Neural cell (in vitro differentiated cells): ENCODE results near the gene ABHD17C. TPM values are rescaled to one million over a fixed set of nuclear protein-coding genes. Genes with fewer than 3 reads are reported as not detected.

ENCODE experiments used
- H2AFZ ChIP-seq: fragments of 200-600, 300-800 bp; sonication (generic), shearing (Covaris generic); 2 replicates; pipeline ENCODE4 v1.6.0; 2014; ENCODE audit warnings: low read depth, mild to moderate bottlenecking, antibody characterized with exemption, low read length, moderate library complexity
- H3F3A ChIP-seq: fragments of 200-600 bp; shearing (Covaris generic); 2 replicates; pipeline ENCODE4 v1.6.1; 2016; ENCODE audit warnings: mild to moderate bottlenecking, moderate library complexity, mixed read lengths, antibody characterized with exemption, low read length; ENCODE audit not compliant: insufficient read depth, poor library complexity, severe bottlenecking
- H3K27ac ChIP-seq: fragments of 200-600, 300-800 bp; sonication (generic), shearing (Covaris generic); 2 replicates; pipeline ENCODE4 v1.5.1; 2014; ENCODE audit warnings: mild to moderate bottlenecking, low read length, moderate library complexity
- H3K27me3 ChIP-seq: fragments of 300-800, 200-600 bp; sonication (generic), shearing (Covaris generic); 2 replicates; pipeline ENCODE4 v1.6.0; 2014; ENCODE audit warnings: mild to moderate bottlenecking, low read depth, low read length, moderate library complexity; ENCODE audit not compliant: insufficient read depth
- H3K36me3 ChIP-seq: fragments of 300-800, 200-600 bp; sonication (generic), shearing (Covaris generic); 2 replicates; pipeline ENCODE4 v1.5.1; 2014; ENCODE audit warnings: mild to moderate bottlenecking, antibody characterized with exemption, low read length, moderate library complexity; ENCODE audit not compliant: insufficient read depth
- H3K4me2 ChIP-seq: fragments of 300-800, 200-600 bp; sonication (generic), shearing (Covaris generic); 2 replicates; pipeline ENCODE4 v1.6.0; 2014; ENCODE audit warnings: mild to moderate bottlenecking, low read length
- H3K4me3 ChIP-seq: fragments of 300-800, 200-600 bp; sonication (generic), shearing (Covaris generic); 2 replicates; pipeline ENCODE4 v1.5.1; 2014; ENCODE audit warnings: mild to moderate bottlenecking, low read length, moderate library complexity
- H3K79me2 ChIP-seq: fragments of 200-600 bp; shearing (Covaris generic); replicated peaks from 2 replicates; pipeline ENCODE4 v1.6.0; 2014; ENCODE audit warnings: mild to moderate bottlenecking, low read length, moderate library complexity; ENCODE audit not compliant: insufficient read depth
- H3K9ac ChIP-seq: fragments of 300-800, 200-600 bp; sonication (generic), shearing (Covaris generic); 2 replicates; pipeline ENCODE4 v1.6.1; 2016; ENCODE audit warnings: mild to moderate bottlenecking, low read length, mixed read lengths
- H3K9me2 ChIP-seq: fragments of 200-600 bp; shearing (Covaris generic); 2 replicates; pipeline ENCODE4 v1.6.1; 2016; ENCODE audit warnings: mild to moderate bottlenecking, low read length, mixed read lengths; ENCODE audit not compliant: insufficient read depth
- H3K9me3 ChIP-seq: fragments of 200-600, 300-800 bp; sonication (generic), shearing (Covaris generic); 2 replicates; pipeline ENCODE4 v1.6.1; 2016; ENCODE audit warnings: mild to moderate bottlenecking, mixed run types, low read length, moderate library complexity, mixed read lengths
- H4K20me1 ChIP-seq: fragments of 200-600 bp; shearing (Covaris generic); 2 replicates; pipeline ENCODE4 v1.6.1; 2016; ENCODE audit warnings: mild to moderate bottlenecking, mixed run types; ENCODE audit not compliant: insufficient read depth
- CTCF ChIP-seq: fragments of 450-650 bp; IDR thresholded peaks from 2 replicates; pipeline ENCODE4 v1.5.1; 2014; ENCODE audit warnings: antibody characterized with exemption, mild to moderate bottlenecking, moderate library complexity; ENCODE audit not compliant: poor library complexity, severe bottlenecking
- EP300 ChIP-seq: fragments of 450-650 bp; conservative IDR thresholded peaks from 2 replicates; pipeline ENCODE4 v1.6.1; 2014; ENCODE audit warnings: antibody characterized with exemption, mild to moderate bottlenecking, moderate library complexity; ENCODE audit not compliant: poor library complexity, severe bottlenecking
- EZH2 ChIP-seq: fragments of 200-600, 300-800 bp; shearing (Covaris generic), sonication (generic); IDR thresholded peaks from 2 replicates; pipeline ENCODE4 v1.6.1; 2014; ENCODE audit warnings: antibody characterized with exemption, low read length, borderline replicate concordance, mild to moderate bottlenecking; ENCODE audit not compliant: insufficient read depth, poor library complexity, severe bottlenecking
- MXI1 ChIP-seq: fragments of 450-650 bp; conservative IDR thresholded peaks from 2 replicates; pipeline ENCODE4 v1.6.1; 2014; ENCODE audit warnings: antibody characterized with exemption, mild to moderate bottlenecking; ENCODE audit not compliant: poor library complexity, severe bottlenecking
- POLR2AphosphoS5 ChIP-seq: IDR thresholded peaks from 2 replicates; pipeline ENCODE4 v1.6.1; 2012
- RAD21 ChIP-seq: fragments of 450-650 bp; conservative IDR thresholded peaks from 2 replicates; pipeline ENCODE4 v1.6.1; 2014; ENCODE audit warnings: antibody characterized with exemption, mild to moderate bottlenecking, moderate library complexity
- SMC3 ChIP-seq: fragments of 450-650 bp; conservative IDR thresholded peaks from 2 replicates; pipeline ENCODE4 v1.6.1; 2014; ENCODE audit warnings: antibody characterized with exemption, mild to moderate bottlenecking, moderate library complexity; ENCODE audit not compliant: poor library complexity
- TAF1 ChIP-seq: IDR thresholded peaks from 2 replicates; pipeline ENCODE4 v1.6.1; 2012; ENCODE audit warnings: low read depth
- polyA plus RNA-seq: library from polyadenylated mRNA; depleted of rRNA; stranded (reverse); fragments of >200 nt; gene quantifications from 2 replicates; pipeline ENCODE4 v1.2.3, GENCODE V29; 2014
- TF ChIP-seq, protein P1 (sequence below): IDR thresholded peaks from 2 replicates; pipeline ENCODE4 v1.6.1; 2012; ENCODE audit warnings: borderline replicate concordance

Gene ABHD17C
- polyA plus RNA-seq, 1 donor from 2014 or later = 18.3 TPM

DNA sequence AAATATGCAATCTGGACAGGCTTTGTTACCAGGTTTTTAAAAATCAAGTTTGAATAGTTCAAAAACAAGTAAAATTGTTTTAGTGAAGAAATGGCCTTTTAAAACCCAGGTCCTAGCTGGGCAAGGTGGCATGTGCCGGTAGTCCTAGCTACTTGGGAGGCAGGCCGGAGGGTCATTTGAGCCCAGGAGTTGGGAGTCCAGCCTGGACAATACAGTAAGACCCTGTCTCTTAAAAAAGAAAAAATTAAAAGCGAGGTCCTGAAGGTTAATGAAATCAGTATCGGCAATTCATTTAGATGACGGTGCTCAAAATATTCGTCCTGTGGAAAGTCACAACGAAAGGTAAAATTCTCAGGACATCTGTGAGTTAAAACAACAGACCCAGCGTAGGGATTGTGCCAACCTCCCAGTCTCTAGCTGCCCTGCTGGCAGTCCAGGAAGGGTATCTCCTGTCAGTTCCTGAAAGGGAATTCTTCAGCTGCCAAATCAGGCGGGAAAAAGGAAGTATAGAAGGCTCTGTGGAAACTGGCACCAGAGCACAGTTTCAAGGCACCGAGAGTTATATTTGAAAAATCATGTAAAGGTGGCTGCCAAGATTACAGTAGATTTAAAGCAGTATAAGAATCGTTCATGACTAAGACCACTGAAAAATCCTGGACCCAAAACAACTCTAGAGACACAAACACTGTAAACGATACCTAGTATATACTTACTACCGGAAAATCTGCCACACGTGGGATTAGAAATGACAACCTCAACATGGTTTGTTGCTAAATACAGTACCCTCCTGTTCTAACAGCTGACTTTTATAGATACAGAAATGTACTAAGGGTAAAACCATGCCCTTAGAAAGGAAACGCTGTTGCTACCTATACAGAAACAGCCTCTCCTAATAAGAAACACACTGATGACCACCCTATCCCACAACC, 1.2 kb upstream of the ABHD17C start:
- Histone ChIP-seq H3K4me2 (peak overlapping the region; percentile 41), H3F3A (no peaks in the 10 kb centered on the region), H3K9me3 (no peaks in the 10 kb centered on the region), H3K4me3 (peak overlapping the region; percentile 77), H3K27ac (no peak overlapping the region), H2AFZ (peak overlapping the region; percentile 46), H3K9ac (peak overlapping the region; percentile 69), H4K20me1 (peaks cover 6% of the 10 kb centered on the region), H3K79me2 (peaks cover 23% of the 10 kb centered on the region), H3K9me2 (no peaks in the 10 kb centered on the region), H3K36me3 (no peaks in the 10 kb centered on the region), H3K27me3 (no peaks in the 10 kb centered on the region)
- TF ChIP-seq EZH2 = no peak
- TF ChIP-seq CTCF = no peak
- TF ChIP-seq MXI1 = no peak
- no peak for TF ChIP-seq TAF1
- no peak for TF ChIP-seq SMC3

- Histone ChIP-seq H3K9me2 (no peaks in the 10 kb centered on the region), H3K36me3 (no peaks in the 10 kb centered on the region), H3K9me3 (no peaks in the 10 kb centered on the region), H3K9ac (peak overlapping the region; percentile 69), H3K27ac (no peak overlapping the region), H2AFZ (peak overlapping the region; percentile 46), H3K4me3 (peak overlapping the region; percentile 77), H4K20me1 (peaks cover 6% of the 10 kb centered on the region), H3K4me2 (peak overlapping the region; percentile 41), H3K79me2 (peaks cover 27% of the 10 kb centered on the region), H3F3A (no peaks in the 10 kb centered on the region), H3K27me3 (no peaks in the 10 kb centered on the region)
- TF ChIP-seq MXI1 = no peak
- no peak for TF ChIP-seq RAD21
- TF ChIP-seq EP300 = no peak
- TF ChIP-seq, protein P1, sequence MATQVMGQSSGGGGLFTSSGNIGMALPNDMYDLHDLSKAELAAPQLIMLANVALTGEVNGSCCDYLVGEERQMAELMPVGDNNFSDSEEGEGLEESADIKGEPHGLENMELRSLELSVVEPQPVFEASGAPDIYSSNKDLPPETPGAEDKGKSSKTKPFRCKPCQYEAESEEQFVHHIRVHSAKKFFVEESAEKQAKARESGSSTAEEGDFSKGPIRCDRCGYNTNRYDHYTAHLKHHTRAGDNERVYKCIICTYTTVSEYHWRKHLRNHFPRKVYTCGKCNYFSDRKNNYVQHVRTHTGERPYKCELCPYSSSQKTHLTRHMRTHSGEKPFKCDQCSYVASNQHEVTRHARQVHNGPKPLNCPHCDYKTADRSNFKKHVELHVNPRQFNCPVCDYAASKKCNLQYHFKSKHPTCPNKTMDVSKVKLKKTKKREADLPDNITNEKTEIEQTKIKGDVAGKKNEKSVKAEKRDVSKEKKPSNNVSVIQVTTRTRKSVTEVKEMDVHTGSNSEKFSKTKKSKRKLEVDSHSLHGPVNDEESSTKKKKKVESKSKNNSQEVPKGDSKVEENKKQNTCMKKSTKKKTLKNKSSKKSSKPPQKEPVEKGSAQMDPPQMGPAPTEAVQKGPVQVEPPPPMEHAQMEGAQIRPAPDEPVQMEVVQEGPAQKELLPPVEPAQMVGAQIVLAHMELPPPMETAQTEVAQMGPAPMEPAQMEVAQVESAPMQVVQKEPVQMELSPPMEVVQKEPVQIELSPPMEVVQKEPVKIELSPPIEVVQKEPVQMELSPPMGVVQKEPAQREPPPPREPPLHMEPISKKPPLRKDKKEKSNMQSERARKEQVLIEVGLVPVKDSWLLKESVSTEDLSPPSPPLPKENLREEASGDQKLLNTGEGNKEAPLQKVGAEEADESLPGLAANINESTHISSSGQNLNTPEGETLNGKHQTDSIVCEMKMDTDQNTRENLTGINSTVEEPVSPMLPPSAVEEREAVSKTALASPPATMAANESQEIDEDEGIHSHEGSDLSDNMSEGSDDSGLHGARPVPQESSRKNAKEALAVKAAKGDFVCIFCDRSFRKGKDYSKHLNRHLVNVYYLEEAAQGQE = no peak
- no peak for TF ChIP-seq EZH2
- TF ChIP-seq POLR2AphosphoS5 = no peak
- no peak for TF ChIP-seq SMC3
- no peak for TF ChIP-seq TAF1
- no peak for TF ChIP-seq CTCF
Observed at GRCh38 chr15:80694611-80695098, 455 bp upstream of the ABHD17C start.
